LNCAP (cell line): Measurements from ENCODE around the gene ABHD14A.

ENCODE experiments used
- CTCF ChIP-seq: fragments of 450-650 bp; IDR thresholded peaks from 2 replicates; pipeline ENCODE4 v1.5.1; 2017; ENCODE audit warnings: mild to moderate bottlenecking

ABHD14A gene

GRCh38 chr3:51961602-51962569, 13.0 kb upstream of the ABHD14A start:
- TF ChIP-seq CTCF, result no peak

- TF ChIP-seq CTCF, result no peak
Observed at GRCh38 chr3:51962854-51963530, 11.9 kb upstream of the ABHD14A start.

- no peak for TF ChIP-seq CTCF
Observed at GRCh38 chr3:51963951-51964451, 10.9 kb upstream of the ABHD14A start.

- TF ChIP-seq CTCF, result no peak
Observed at GRCh38 chr3:51964521-51964920, 10.3 kb upstream of the ABHD14A start.

GRCh38 chr3:51966016-51966415, 8.8 kb upstream of the ABHD14A start:
- TF ChIP-seq CTCF, result no peak

DNA sequence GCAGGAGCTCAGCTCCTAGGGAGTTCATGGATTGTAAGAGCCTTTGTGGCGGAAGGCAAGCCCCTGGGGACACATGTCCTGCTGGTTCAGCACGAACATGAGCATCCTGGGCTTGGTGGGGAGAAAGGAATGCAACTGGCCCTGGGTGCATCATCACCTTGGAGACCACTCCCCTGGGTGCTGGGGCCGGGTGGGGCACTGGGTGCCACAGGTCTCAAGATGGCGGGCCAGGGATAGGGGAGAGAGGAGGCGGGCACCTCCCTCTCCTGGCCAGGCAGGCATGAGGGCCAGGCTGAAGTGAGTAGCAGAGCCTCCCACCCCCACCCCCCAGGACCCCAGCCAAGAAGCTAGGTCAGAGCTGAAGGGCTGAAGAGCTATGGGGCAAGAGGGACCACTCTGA, 8.4 kb upstream of the ABHD14A start:
- TF ChIP-seq CTCF, result no peak

GRCh38 chr3:51966922-51967383, 7.9 kb upstream of the ABHD14A start:
- TF ChIP-seq CTCF, result no peak
